Body of pancreas (tissue), 4 donors: ENCODE results near the gene CD40LG. TPM values are rescaled to one million over a fixed set of nuclear protein-coding genes. Genes with fewer than 3 reads are reported as not detected.

Experiments used
- ATAC-seq: fragments of 150-250 bp; one replicate; pipeline ENCODE4 v1.9.1; 2016
- DNase-seq, 4 donors: peaks; one replicate each; pipeline ENCODE4 v3.0.0-alpha.2; 2019
- H3K27ac ChIP-seq, 4 donors: fragments of 200-600 bp; sonication (generic); 1 replicate in 3 of 4; 2 replicates in 1 of 4; pipeline versions ENCODE4 v1.5.1 to v1.6.1; 2016 to 2019; ENCODE audit warnings: mild to moderate bottlenecking in 1 of 4, mixed read lengths in 1 of 4, moderate library complexity in 1 of 4
- H3K27me3 ChIP-seq, 2 donors: fragments of 200-600 bp; sonication (generic); one replicate each; pipeline ENCODE4 v1.6.0; 2016; ENCODE audit warnings: mild to moderate bottlenecking in 1 of 2
- H3K36me3 ChIP-seq, 2 donors: fragments of 200-600 bp; sonication (generic); replicated peaks in 1 of 2; 2 replicates each; pipeline ENCODE4 v1.5.1; 2016; ENCODE audit warnings: low read depth in 2 of 2; ENCODE audit not compliant: insufficient read depth in 1 of 2
- H3K4me1 ChIP-seq: fragments of 200-600 bp; sonication (generic); one replicate; pipeline ENCODE4 v1.6.0; 2016
- H3K4me3 ChIP-seq, 2 donors: fragments of 200-600 bp; sonication (generic); 1 replicate in 1 of 2; 2 replicates in 1 of 2; pipeline ENCODE4 v1.5.1; 2016 to 2019
- H3K9me3 ChIP-seq, 3 donors: fragments of 200-600 bp; sonication (generic); 1 replicate in 2 of 3; 2 replicates in 1 of 3; pipeline ENCODE4 v1.5.1; 2016
- POLR2A ChIP-seq, 3 donors: fragments of 450-650 bp; IDR thresholded peaks; one replicate each; pipeline ENCODE4 v1.6.1; 2016; ENCODE audit warnings: antibody characterized with exemption in 3 of 3, mild to moderate bottlenecking in 2 of 3
- WGBS, 2 donors: methylation state at CpG; one replicate each; pipeline ENCODE4 v1.1.5; 2017; 5-methylcytosine and 5-hydroxymethylcytosine counted together
- intact Hi-C: fragments of 100-400 bp; cut with DNase I; formaldehyde crosslinking; loops from one replicate; pipeline ENCODE4 v1.15.1; 2023
- total RNA-seq, 2 donors: library from RNA; depleted of rRNA; stranded (reverse); fragments of >200 nt; gene quantifications; one replicate each; pipeline ENCODE4 v1.1.0, GENCODE V29; 2016
- TF ChIP-seq, protein P1 (sequence below), 7 experiments: fragments of 450-650 bp in 4 of 7; fragments of 200-600 bp in 3 of 7; sonication (generic) in 3 of 7; IDR thresholded peaks; one replicate each; pipeline ENCODE4 v1.5.1; 2016 to 2019; ENCODE audit warnings: antibody characterized with exemption in 7 of 7

The CD40LG gene
- total RNA-seq, 2 donors from 2014 or later = not detected

DNA sequence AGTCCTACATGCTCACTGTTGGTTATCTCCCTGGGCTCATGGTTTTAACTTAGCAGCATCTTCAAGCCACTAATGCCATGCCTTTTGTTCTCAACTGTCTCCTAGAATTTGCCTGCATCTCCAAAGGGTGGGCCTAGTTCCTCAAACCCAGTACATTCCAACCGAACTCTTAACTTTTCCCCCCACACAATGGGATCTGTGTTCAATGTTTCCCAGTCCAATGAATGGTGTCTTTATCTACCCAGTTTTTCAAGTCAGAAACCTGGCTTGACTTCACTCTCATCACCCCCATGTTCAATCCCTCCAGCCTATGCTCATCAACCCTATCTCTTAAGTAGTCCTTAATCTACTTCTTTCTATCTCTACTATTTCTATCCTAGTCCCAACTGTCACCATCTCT is 12.9 kb downstream of the CD40LG start:
- 58 to 63% methylated on average over 1 of the region's 1 CpG for WGBS, 2 donors
- Histone ChIP-seq H3K27me3 (no peaks in the 10 kb centered on the region), H3K4me3 (no peak overlapping the region), H3K27ac (no peak overlapping the region), H3K9me3 (no peaks in the 10 kb centered on the region), H3K36me3 (no peaks in the 10 kb centered on the region), H3K4me1 (no peaks in the 10 kb centered on the region)
- no peak for DNase-seq
- no peak for ATAC-seq
- intact Hi-C loops = no loop called here
- TF ChIP-seq, protein P1, sequence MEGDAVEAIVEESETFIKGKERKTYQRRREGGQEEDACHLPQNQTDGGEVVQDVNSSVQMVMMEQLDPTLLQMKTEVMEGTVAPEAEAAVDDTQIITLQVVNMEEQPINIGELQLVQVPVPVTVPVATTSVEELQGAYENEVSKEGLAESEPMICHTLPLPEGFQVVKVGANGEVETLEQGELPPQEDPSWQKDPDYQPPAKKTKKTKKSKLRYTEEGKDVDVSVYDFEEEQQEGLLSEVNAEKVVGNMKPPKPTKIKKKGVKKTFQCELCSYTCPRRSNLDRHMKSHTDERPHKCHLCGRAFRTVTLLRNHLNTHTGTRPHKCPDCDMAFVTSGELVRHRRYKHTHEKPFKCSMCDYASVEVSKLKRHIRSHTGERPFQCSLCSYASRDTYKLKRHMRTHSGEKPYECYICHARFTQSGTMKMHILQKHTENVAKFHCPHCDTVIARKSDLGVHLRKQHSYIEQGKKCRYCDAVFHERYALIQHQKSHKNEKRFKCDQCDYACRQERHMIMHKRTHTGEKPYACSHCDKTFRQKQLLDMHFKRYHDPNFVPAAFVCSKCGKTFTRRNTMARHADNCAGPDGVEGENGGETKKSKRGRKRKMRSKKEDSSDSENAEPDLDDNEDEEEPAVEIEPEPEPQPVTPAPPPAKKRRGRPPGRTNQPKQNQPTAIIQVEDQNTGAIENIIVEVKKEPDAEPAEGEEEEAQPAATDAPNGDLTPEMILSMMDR (IDR thresholded peaks at IDR 0.05) = no peak
- TF ChIP-seq POLR2A (IDR thresholded peaks at IDR 0.05) = no peak

DNA sequence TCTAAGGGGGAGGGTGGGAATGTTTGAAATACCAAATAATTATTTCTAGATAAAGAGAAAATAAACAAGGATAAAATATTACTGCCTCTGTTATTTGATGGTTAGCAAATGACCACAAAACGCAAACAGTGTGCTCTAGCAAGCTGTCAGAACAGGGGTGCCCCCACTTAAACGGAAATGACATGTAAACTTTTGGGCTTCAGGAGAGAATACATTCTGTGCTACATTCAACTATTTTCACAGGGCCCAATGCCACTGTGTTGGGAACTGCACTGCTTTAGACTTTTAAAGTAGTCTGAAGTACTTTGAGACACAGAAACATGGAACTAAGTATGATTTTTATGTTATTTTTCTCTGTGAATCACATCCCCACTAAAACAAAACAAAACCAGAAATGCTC is 14.1 kb downstream of the CD40LG start:
- intact Hi-C loops = no loop called here
- no peaks in the 10 kb centered on the region for H3K4me1 ChIP-seq
- no peaks in the 10 kb centered on the region for H3K36me3 ChIP-seq
- ATAC-seq (no peak), DNase-seq (no peak)
- TF ChIP-seq, protein P1 (IDR thresholded peaks at IDR 0.05) = no peak
- no peak for TF ChIP-seq POLR2A (IDR thresholded peaks at IDR 0.05)
- 30 to 74% methylated on average over 2 of the region's 2 CpGs for WGBS, 2 donors
- H3K27ac ChIP-seq = no peak overlapping the region
- H3K4me3 ChIP-seq = no peak overlapping the region
- no peaks in the 10 kb centered on the region for H3K9me3 ChIP-seq
- H3K27me3 ChIP-seq = no peaks in the 10 kb centered on the region

DNA sequence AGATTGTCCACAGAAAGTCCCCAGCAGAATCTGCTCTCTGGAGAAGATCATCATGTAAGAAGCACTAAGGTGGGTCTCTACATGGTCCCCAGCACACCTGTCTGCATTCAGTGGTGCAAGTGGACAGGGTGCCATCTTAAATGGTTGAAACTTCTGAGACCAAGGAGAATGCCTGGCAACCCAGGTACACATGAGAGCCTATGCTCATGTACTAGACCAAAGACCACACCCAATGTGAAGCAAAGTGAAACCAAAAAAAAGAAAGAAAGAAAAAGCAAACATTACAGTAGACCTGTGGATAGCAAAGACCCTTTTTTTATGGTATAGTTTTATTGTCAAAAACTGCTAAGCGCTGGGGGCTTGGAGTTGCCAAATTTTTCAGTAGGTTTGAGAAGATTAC is 15.0 kb downstream of the CD40LG start:
- DNase-seq (no peak), ATAC-seq (no peak)
- TF ChIP-seq, protein P1 (IDR thresholded peaks at IDR 0.05) = no peak
- no peak for TF ChIP-seq POLR2A (IDR thresholded peaks at IDR 0.05)
- no peaks in the 10 kb centered on the region for H3K4me1 ChIP-seq
- 89 to 96% methylated on average over 1 of the region's 1 CpG for WGBS, 2 donors
- H3K27me3 ChIP-seq = no peaks in the 10 kb centered on the region
- no peak overlapping the region for H3K27ac ChIP-seq
- H3K4me3 ChIP-seq = no peak overlapping the region
- no peaks in the 10 kb centered on the region for H3K9me3 ChIP-seq
- intact Hi-C loops = no loop called here
- H3K36me3 ChIP-seq = no peaks in the 10 kb centered on the region

GRCh38 chrX:136665258-136665900 is 17.4 kb downstream of the CD40LG start:
- no peaks in the 10 kb centered on the region for H3K9me3 ChIP-seq

More at GRCh38 chrX:136665258-136665900, 17.4 kb downstream of the CD40LG start:
- no peak overlapping the region for H3K4me3 ChIP-seq
- 81 to 91% methylated on average over 6 of the region's 6 CpGs for WGBS, 2 donors
- no peaks in the 10 kb centered on the region for H3K4me1 ChIP-seq
- no peak for DNase-seq
- no peaks in the 10 kb centered on the region for H3K27me3 ChIP-seq
- no peak overlapping the region for H3K27ac ChIP-seq
- H3K36me3 ChIP-seq = no peaks in the 10 kb centered on the region
- no peak for ATAC-seq
- intact Hi-C loops = no loop called here
- TF ChIP-seq, protein P1 (IDR thresholded peaks at IDR 0.05) = no peak
- no peak for TF ChIP-seq POLR2A (IDR thresholded peaks at IDR 0.05)
